IMR-90 (cell line): Measurements from ENCODE around the gene RORB.

Experiments
- CTCF ChIP-seq: conservative IDR thresholded peaks from 2 replicates; pipeline ENCODE4 v1.5.1; 2012; ENCODE audit warnings: mild to moderate bottlenecking, low read depth, low read length, improper control_type of control experiment
- MXI1 ChIP-seq: IDR thresholded peaks from 2 replicates; pipeline ENCODE4 v1.6.1; 2012; ENCODE audit warnings: low read depth, mild to moderate bottlenecking, low read length, moderate library complexity, borderline replicate concordance
- NFE2L2 ChIP-seq: fragments of 150-350 bp; IDR thresholded peaks from 2 replicates; pipeline ENCODE4 v1.6.1; 2016; ENCODE audit warnings: low read depth, mild to moderate bottlenecking, low read length
- POLR2A ChIP-seq: IDR thresholded peaks from 2 replicates; pipeline ENCODE4 v1.6.1; 2012; ENCODE audit warnings: mild to moderate bottlenecking, low read depth, low read length
- RAD21 ChIP-seq: IDR thresholded peaks from 2 replicates; pipeline ENCODE4 v1.6.1; 2012; ENCODE audit warnings: low read length, improper control_type of control experiment
- RFX5 ChIP-seq: IDR thresholded peaks from 2 replicates; pipeline ENCODE4 v1.8.0; 2012; ENCODE audit warnings: low read depth, mild to moderate bottlenecking, low read length, moderate library complexity

GRCh38 chr9:74503666-74504065 lies 6.5 kb downstream of the RORB start:
- TF ChIP-seq MXI1: no peak
- TF ChIP-seq CTCF: no peak
- TF ChIP-seq NFE2L2: no peak
- TF ChIP-seq RFX5: no peak
- no peak for TF ChIP-seq POLR2A
- no peak for TF ChIP-seq RAD21
